ENCODE measurements around the gene CRYBB3.
"Not testable (repeated sequence)": the region's sequence is repeated elsewhere in the genome, so short reads cannot be mapped to it uniquely, and the experiment has no call there.

The CRYBB3 gene

DNA sequence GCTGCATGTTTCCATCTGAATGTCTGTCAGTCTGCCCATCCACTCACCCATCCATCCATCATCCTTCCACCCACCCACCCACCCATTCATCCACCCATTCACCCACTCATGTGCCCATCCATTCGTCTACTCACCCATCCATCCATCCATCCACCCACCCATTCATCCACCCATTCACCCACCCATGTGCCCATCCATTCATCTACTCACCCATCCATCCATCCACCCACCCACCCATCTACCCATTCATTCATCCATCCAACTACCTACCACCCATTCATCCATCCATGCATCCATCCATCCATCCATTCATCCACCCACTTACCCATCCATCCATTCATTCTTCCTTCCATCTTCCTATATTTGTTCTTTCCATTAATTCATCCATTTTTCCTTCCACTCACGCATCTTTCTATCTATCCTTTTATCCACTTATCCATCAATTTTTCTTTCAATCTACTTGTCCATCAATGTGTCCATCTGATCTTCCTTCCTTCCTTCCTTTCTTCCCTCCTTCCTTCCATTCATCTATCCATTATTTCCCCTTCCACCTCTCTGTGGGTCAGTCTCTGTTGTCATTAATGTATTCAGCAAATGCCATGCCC is 8.0 kb downstream of the CRYBB3 start:
- no peak for DNase-seq

DNA sequence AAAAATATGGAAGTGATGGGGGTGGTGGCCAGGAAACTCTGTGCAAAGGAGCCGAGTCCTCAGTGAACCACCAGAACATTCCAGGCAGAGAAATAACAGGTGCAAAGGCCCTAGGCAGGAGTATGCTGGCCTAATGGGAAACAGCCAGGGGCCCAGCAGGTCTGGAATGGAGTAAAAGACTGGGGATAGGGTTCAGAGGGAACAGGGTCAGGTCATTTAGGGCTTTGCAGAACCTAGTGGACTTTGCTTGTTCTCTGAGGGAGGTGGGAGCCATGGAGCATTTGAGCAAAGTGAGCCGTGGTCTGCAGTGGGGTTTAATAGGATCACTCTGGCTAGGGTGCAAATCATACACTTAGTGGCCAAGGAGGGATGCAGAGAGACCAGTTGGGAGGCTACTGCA is 8.7 kb downstream of the CRYBB3 start:
- DNase-seq, result no peak

DNA sequence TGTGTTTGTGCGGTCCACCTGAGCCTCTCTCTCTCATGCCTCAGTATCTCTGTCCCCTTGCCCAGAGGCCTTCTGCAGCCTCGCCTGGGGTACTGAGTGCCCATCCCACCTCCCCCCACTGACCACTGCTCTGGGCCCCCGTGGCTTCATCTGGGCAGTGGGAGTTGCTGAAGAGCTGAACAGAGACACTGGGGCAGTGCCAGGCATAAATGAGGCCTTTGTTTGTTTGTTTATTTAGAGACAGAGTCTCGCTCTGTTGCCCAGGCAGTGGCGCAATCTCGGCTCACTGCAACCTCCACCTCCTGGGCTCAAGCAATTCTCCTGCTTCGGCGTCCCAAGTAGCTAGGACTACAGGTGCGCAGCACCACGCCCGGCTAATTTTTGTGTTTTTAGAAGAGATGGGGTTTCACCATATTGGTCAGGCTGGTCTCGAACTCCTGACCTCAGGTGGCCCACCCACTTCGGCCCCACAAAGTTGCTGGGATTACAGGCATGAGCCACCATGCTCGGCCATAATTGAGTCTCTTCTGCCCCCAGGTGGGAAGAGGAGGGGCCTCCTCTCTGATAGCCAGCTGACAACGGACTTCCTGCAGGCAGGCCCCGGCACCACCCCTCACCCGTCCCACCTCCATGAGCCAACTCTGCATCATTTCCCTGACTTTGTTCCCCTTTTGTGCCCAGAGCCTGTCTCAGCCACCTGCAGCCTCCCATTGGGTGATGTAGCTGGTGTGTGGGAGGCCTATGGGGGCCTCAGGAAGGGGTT is 9.3 kb downstream of the CRYBB3 start:
- no peak for DNase-seq

DNA sequence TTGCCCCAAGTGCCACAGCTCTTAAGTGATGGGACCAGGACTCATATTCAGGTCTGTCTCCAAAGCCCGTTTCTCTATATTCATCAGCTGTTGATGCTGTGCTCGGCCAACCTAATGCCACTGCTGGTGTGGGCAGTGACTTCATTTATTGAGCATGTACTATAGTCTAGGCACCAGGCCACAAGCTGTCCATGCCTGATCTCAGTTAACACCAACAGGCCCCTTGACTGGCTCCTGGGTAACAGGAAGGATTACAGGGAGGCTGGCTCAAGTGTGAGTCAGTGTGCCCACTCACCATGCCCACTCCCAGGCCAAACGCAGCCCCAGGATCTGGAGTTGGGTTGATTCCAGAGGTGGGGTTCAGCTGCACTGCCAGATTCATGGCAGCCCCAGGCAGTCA is 11.1 kb downstream of the CRYBB3 start:
- DNase-seq, result no peak

DNA sequence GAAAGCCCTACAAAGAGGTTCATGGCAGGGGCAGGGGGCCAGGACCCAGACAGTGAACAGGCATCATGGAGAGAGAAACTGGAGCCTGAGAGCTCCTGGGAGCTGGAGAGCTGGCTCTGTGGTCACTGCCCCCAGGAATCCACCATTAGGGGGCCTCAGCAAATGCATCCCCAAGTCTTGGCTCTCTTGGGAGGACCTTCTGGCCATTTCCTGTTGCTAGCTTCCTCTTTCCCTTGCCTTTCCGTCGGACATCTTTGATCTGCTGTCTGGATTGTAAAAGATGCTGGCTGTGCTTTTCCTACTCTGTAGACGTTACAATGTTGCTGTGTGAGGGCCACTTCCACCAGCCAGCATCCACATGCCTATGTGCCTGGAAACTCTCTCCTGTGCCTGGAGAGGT is 12.7 kb downstream of the CRYBB3 start:
- no peak for DNase-seq

DNA sequence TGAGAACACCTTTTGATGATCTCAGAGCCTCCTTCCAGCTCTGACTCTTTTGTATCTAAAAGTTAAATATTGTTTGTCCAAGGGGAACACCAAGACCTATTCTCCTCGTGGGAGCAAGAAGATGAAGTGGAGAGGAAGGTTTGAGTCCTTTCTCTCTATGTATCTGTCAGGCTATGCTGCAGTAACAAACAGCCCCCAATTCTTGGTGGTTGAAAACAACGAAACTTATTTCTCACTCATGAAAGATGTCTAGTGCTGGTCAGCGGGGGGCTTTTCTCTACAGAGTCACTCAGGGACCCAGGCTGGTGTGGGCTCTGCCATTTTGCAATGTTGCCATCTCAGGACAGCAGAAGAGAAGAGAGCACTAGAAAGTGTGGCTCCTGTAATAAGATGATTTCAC is 13.6 kb downstream of the CRYBB3 start:
- DNase-seq, result no peak

DNA sequence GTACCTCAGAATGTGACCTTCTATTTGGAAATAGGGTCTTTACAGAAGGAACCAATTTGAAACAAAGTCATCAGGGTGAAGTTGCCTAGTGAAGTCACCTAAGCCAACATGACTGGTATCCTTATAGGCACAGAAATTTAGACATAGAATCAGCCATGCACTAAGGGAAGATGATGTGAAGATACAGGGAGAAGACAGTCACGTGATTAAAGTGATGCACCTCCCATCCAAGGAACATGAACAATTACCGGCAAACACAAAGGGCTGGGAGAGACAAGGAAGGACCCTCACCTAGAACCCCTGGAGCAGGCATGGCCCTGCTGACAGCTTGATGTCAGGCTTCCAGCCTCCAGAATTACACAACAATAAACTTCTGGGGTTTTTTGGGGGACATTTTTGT is 16.6 kb downstream of the CRYBB3 start:
- no peak for DNase-seq

DNA sequence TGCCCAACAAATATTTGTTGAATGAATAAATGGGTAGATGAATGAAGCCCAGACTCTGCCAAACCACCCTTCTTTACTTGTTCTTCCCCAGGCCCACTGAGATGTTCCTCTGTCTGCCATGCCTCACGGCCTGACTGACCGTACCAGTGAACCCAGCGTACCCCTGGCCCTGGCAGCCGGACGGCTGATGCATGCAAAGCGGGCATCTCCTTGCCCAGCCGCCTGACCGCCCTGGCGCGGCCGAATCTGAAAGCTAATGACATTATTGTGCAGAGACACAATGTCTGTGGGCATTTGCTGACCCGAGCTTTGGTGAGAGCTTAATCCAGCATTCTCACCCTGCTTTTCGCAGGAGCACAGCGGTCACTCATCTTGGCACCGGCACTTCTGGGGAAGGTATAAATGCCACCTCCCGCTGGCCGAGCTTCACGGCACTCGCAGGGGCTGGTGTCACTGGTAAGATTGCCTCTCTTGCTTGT is 19.6 kb downstream of the CRYBB3 start, which contains the start of gene CRYBB2:
Gene CRYBB2 (plus strand): TSS at position 429 of the 479 bp plus-strand sequence. CDS start 1,791 bp downstream, outside the sequence.
- no peak for DNase-seq

DNA sequence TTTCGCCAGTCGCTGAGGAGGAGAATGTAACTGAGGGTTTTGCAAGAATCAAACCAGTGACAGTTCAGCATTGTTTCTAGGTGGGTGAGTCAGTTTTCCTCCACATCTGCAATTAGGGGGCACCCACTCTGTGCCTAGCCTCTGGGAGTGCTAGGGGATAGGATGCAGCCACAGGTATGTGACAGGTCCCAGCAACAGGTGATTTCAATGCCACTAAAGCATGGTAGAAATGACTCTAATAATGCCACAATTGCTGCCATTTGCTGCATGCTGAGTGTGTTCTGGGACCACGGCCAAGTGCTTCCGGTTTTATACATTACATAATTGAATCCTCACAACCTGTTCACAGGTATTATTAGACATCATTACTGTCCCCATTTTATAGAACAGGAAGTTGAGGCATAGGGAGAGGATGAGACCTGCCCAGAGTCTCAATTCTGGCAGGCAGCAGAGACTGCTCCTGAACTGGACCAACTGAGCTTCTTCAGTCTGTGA is 20.3 kb downstream of the CRYBB3 start:
- no peak for DNase-seq

DNA sequence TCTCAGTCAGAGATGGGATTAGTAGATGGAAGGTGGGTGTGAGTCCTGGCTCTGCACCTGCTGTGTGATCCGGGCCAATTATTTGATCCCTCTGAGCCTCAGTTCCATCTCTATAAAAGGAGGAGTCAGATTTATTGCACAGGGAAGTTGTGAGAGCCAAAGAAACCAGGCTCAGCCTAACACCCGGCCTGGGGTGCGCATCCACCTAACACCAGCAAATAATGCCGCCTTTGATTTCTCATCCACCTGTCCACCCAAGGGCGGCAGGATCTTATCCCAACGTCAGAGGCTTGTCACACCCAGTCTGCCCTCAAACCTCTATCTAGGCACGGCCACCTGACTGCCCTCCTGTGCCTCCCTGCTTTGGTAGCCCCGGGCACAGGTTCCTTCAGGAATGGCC is 22.1 kb downstream of the CRYBB3 start:
- no peak for DNase-seq

DNA sequence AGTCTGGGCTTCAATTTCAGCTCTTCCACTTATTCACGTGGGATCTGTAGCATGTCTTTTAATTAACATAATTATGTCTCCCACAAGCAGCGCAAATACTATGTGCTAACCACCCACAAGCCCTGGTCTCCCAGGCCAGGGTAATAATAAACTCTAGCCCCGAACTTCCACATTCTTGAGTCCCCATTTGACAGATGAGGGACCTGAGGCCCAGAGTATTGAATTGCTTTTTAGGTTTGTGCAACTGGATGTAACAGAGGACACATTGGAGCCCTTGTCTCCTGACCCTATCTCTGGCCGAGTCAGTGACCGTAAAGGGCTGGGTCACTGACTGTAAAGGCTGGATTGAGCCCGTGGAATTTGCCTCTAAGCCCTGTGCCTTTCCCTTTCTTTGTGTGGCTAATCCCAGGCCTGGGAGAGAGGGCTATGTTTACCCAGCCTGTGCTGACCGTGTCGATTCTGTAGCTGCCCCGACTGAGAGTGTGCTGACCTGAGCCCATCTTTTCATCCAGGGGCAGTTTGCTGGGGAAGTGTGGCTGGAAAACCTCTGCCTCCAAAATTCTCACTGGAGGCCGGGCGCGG is 23.7 kb downstream of the CRYBB3 start:
- no peak for DNase-seq

DNA sequence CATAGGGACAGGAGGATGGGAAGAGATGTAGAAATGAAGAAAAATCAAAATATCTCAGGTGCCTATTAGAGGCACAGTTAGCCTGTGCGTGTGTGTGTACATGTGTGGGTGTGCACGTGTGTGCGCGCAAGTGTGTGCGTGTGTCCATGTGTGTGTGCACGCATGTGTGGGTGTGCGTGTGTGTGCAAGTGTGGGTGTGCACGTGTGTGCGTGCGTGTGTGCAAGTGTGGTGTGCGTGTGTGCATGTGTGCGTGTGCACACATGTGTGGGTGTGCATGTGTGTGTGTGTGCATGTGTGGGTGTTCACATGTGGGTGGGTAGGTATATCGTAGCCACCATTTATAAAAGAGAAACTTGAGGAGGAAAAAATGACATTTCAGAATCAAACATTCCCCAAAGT is 29.2 kb downstream of the CRYBB3 start:
- no peak for DNase-seq

DNA sequence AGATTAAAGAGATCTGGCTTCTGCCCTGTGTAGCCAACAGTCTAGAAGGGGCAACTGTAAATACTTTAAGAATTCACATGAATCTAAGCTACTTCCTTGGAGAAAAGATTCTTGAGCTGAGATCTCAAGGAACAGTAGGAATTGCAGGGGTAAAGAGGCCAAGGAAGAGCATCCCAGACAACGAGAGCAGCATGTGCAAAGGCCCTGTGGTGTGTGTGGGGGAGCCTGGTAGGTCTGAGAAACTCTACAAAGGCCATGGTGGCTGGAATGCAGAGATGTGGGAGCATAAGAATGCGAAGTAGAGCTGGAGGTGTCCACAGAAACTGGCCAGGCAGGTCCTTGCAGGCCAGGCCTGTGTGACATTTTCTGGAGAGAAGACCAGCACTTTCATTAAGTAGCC is 31.1 kb downstream of the CRYBB3 start:
- DNase-seq, result not testable (repeated sequence)

DNA sequence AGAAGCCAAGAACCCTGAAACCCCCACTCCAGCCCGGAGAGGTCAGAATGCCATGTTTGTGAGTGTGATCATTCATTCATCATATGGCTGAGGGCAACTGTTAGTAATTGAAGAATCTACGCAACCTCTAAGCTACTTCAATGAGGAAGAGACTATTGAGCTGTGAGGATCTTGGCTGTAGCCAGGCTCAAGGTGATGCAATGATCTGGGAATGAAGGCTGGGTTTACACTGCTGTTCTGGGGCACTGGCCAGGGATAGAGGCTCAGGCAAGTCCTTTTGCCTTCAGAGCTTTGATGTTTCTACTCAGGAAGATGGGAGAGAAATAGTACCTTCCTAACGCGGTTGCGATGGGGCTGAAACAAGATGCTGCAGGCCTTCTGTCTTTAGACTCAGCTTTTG is 32.6 kb downstream of the CRYBB3 start:
- no peak for DNase-seq

DNA sequence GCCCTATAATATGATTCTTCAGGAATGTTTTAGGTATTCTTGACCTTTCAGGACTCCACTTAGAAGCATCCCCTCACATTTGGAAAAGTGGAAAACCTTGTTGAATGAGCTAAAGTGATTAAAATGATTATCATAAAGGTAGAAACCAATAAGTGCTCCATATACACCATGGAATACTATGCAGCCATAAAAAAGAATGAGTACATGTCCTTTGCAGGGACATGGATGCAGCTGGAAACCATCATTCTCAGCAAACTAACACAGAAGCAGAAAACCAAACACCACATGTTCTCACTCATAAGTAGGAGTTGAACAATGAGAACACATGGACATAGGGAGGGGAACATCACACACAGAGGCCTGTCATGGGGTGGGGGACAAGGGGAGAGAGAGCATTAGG is 34.0 kb downstream of the CRYBB3 start:
- DNase-seq, result not testable (repeated sequence)

DNA sequence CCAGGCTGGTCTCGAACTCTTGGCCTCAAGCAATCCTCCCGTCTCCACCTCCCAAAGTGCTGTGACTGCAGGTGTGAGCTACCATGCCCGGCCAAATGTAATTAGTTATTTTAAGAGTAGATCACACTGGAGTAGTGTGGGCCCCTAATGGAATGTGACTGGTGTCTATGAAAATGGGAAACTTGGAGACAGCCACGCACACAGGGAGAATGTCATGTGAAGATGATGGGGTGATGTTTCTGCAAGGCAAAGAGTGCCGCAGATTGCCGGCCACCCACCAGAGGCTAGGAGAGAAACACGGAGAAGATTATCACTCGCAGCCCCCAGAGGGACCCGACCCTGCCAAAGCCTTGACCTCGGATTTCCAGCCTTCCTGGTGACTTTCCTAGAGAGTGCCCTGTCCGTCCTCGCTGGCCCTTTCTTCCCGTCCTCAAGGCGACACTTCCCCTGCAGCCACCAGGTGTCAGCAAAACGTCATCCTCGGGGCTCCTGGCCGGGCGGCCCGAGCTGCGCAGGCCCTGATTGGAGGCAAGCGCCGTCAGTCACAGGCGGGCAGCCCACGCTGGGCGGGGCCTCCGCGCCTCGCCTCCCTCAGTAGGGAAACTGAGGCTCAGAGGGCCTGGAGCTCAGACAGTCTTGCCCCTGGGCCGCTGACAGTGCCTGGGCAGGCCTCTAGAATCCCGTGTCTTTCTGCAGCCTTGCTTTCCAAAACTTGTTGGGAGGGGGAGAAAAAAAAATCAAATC is 36.1 kb downstream of the CRYBB3 start:
- DNase-seq, result peak; percentile 19 to 20

DNA sequence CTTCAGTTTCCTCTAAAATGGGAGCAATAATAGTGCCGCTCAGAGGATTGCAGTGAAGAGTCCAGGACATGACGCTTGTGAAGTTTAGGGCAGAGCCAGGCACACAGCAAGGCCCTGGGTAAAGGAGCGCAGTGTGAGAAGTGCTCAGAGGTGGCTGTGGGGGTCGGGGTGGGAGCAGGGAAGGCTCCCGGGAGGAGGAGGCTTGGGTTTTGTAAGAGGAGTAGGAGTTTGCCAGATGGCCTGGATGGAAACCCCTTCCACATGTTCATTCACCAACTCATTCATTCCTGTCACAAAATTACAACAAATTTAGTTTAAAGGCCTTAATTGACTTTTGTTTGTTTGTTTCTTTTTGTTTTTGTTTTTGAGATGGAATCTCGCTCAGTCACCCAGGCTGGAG is 36.8 kb downstream of the CRYBB3 start:
- DNase-seq, result no peak

DNA sequence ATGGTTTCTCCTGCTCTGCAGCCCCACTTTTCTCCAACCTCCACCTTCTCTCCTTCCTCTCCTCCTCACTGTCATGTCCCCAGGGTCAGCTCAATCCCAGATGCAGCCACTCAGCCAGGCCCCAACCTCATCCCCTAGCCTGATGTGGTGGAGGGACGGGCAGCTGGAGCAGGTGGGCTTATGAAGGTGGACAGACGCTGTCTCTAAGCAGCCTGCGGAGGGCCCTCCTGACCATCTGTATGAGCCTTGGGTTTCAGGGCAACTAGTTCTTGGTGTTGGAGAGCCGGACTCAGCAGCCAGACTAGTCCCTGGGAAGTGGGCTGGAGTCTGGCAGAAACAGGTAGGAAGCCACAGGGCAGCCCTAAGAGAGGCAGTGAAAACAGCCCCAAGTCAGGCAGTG is 37.8 kb downstream of the CRYBB3 start:
- no peak for DNase-seq

DNA sequence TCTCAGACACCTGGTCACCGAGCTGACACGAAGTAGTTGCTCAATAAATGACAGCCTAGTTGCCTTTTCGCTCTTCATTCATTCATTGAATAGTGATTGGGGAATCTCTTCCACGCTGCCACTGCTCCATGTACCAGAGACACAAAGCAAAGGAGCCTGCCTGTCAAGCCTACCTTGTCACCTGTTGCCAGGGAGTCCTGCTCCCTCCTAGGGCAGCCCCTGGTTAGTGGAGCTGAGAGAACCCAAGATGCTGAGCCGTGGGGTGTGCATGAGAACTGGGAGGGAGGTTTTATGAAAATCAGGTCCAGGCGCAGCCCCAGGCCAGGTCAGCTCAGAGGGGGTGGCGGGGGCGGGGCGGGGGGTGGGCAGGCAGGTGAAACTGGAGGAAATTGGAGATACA is 38.4 kb downstream of the CRYBB3 start:
- DNase-seq, result not testable (repeated sequence)

DNA sequence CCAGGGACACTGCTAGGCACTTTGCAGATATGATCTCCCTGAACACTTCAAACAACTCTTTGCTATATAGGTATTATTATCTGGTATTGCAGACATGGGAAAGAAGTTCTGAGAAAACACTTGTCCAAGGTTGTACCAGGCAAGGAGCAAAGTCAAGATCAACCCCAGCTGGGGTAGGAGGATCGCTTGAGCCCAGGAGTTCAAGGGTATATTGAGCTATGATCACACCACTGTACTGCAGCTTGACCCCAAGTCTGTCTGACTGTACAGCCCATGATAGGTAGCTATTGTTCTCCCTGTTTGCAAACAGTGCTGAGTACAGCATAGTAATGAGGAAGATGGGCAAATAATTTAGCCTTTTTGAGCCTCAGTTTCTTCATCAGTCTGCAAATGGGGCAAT is 55.5 kb downstream of the CRYBB3 start:
- not testable (repeated sequence) for DNase-seq
